NCI-H226 (cell line): ENCODE results near the gene POFUT2.

ENCODE experiments used
- DNase-seq: peaks from one replicate; pipeline ENCODE4 v3.0.0-alpha.2; 2015

Gene POFUT2

GRCh38 chr21:45296638-45297037, 8.9 kb upstream of the POFUT2 start:
- DNase-seq = no peak

GRCh38 chr21:45295576-45296365, 8.1 kb upstream of the POFUT2 start:
- DNase-seq = no peak

- DNase-seq = no peak
These were observed 7.0 kb upstream of the POFUT2 start for GRCh38 chr21:45294509-45295291.

- no peak for DNase-seq
These were observed 6.2 kb upstream of the POFUT2 start for GRCh38 chr21:45293726-45294401.

- DNase-seq = no peak
These were observed 5.6 kb upstream of the POFUT2 start for GRCh38 chr21:45293220-45293725.

- peak; percentile 54 for DNase-seq
These were observed 4.9 kb upstream of the POFUT2 start for GRCh38 chr21:45292399-45293219.

- no peak for DNase-seq
These were observed 4.1 kb upstream of the POFUT2 start for GRCh38 chr21:45291613-45292398.

GRCh38 chr21:45290948-45291612, 3.4 kb upstream of the POFUT2 start:
- DNase-seq = peak; percentile 94

- DNase-seq = no peak
These were observed 2.2 kb upstream of the POFUT2 start for GRCh38 chr21:45289655-45290515.

GRCh38 chr21:45289134-45289533, 1.4 kb upstream of the POFUT2 start:
- DNase-seq = no peak

- DNase-seq = no peak
These were observed 746 bp upstream of the POFUT2 start for GRCh38 chr21:45288441-45288841.

GRCh38 chr21:45286671-45287437, 841 bp downstream of the POFUT2 start:
- no peak for DNase-seq

- no peak for DNase-seq
These were observed 2.3 kb downstream of the POFUT2 start for GRCh38 chr21:45285266-45285931.

- no peak for DNase-seq
These were observed 3.3 kb downstream of the POFUT2 start for GRCh38 chr21:45284456-45284741.

GRCh38 chr21:45283611-45284455, 3.9 kb downstream of the POFUT2 start:
- no peak for DNase-seq

- no peak for DNase-seq
These were observed 4.6 kb downstream of the POFUT2 start for GRCh38 chr21:45283035-45283610.

GRCh38 chr21:45282283-45283034, 5.2 kb downstream of the POFUT2 start:
- no peak for DNase-seq
